ENCODE results near the gene ESYT2. TPM values are rescaled to one million over a fixed set of nuclear protein-coding genes. Genes with fewer than 3 reads are reported as not detected.
"Not testable (repeated sequence)": the region's sequence is repeated elsewhere in the genome, so short reads cannot be mapped to it uniquely, and the experiment has no call there.

The ESYT2 gene
- total RNA-seq, 1 donor from 2014 or later: 60.9 TPM

DNA sequence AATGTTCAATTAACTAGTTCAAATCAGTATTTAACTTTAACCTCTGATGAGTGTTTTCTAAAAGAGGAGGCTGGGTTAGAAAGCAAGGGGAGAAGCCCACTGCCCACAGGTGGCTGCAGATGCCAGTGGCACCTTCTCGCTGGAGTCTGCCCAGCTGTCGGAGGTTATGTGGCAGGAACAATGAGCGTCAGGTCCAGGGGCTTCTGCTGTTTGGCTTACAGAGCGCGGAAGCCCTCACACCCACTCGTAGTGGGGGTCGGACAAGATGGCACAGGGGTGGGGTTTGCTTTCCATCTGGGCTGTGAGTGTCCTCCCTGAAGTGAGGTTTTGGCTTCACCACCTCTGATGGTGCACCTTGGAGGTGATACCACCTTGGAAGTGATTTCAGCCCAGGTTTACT, 35.5 kb upstream of the ESYT2 start:
- H2AFZ ChIP-seq (ENCODE audit: low read depth, low read length): no peak overlapping the region
- H3K4me1 ChIP-seq (ENCODE audit: insufficient read depth, low read length): no peaks in the 10 kb centered on the region
- no peaks in the 10 kb centered on the region for H3K27me3 ChIP-seq (ENCODE audit: insufficient read depth, low read length)
- no peak for FAIRE-seq
- no peaks in the 10 kb centered on the region for H3K36me3 ChIP-seq (ENCODE audit: insufficient read depth, low read length)
- peaks cover 38% of the 10 kb centered on the region for H3K79me2 ChIP-seq (ENCODE audit: insufficient read depth, low read length)
- no peak overlapping the region for H3K4me3 Mint-ChIP-seq (ENCODE audit: unreplicated experiment)
- no peak overlapping the region for H3K9ac ChIP-seq (ENCODE audit: low read length)
- H3K4me1 Mint-ChIP-seq (ENCODE audit: low read depth, unreplicated experiment): peaks cover 20% of the 10 kb centered on the region
- H3K36me3 Mint-ChIP-seq (ENCODE audit: low read depth, unreplicated experiment): peaks cover 16% of the 10 kb centered on the region
- no peaks in the 10 kb centered on the region for H3K9me3 ChIP-seq (ENCODE audit: insufficient read depth, low read depth, low read length)
- no peaks in the 10 kb centered on the region for H3K9me3 Mint-ChIP-seq (ENCODE audit: unreplicated experiment)
- H3K27me3 Mint-ChIP-seq (ENCODE audit: low read depth, unreplicated experiment): no peaks in the 10 kb centered on the region
- H4K20me1 ChIP-seq (ENCODE audit: insufficient read depth, low read length): peaks cover 7% of the 10 kb centered on the region
- no peak overlapping the region for H3K4me3 ChIP-seq (ENCODE audit: insufficient read depth, low read depth, low read length)
- no peak overlapping the region for H3K4me2 ChIP-seq (ENCODE audit: low read length)
- TF ChIP-seq, protein P1, sequence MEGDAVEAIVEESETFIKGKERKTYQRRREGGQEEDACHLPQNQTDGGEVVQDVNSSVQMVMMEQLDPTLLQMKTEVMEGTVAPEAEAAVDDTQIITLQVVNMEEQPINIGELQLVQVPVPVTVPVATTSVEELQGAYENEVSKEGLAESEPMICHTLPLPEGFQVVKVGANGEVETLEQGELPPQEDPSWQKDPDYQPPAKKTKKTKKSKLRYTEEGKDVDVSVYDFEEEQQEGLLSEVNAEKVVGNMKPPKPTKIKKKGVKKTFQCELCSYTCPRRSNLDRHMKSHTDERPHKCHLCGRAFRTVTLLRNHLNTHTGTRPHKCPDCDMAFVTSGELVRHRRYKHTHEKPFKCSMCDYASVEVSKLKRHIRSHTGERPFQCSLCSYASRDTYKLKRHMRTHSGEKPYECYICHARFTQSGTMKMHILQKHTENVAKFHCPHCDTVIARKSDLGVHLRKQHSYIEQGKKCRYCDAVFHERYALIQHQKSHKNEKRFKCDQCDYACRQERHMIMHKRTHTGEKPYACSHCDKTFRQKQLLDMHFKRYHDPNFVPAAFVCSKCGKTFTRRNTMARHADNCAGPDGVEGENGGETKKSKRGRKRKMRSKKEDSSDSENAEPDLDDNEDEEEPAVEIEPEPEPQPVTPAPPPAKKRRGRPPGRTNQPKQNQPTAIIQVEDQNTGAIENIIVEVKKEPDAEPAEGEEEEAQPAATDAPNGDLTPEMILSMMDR (IDR thresholded peaks at IDR 0.05; ENCODE audit: insufficient read depth, low read depth, low read length): no peak
- no peak for TF ChIP-seq EZH2 (IDR thresholded peaks at IDR 0.05; ENCODE audit: insufficient read depth, low read length)
- DNase-seq (ENCODE audit: low read depth): no peak
- peak overlapping the region; percentile 88 for H3K27ac Mint-ChIP-seq (ENCODE audit: unreplicated experiment)
- no peak overlapping the region for H3K27ac ChIP-seq (ENCODE audit: low read depth, low read length)

DNA sequence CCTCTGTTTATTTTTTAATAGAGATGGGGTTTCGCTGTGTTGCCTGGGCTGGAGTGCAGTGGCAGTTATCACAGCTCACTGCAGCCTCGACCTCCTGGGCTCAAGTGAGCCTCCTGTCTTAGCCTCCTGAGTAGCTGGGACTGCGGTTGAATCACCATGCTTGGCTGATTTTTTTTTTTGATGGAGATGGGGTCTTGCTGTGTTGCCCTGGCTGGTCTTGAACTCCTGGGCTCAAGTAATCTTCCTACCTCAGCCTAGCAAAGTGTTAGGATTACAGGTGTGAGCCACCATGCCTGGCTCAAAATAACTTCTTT, 35.2 kb upstream of the ESYT2 start:
- Mint-ChIP-seq H3K36me3 (ENCODE audit: low read depth, unreplicated experiment) (peaks cover 16% of the 10 kb centered on the region), H3K27ac (ENCODE audit: unreplicated experiment) (peak overlapping the region; percentile 88), H3K4me1 (ENCODE audit: low read depth, unreplicated experiment) (peaks cover 20% of the 10 kb centered on the region), H3K9me3 (ENCODE audit: unreplicated experiment) (no peaks in the 10 kb centered on the region), H3K4me3 (ENCODE audit: unreplicated experiment) (peak overlapping the region; percentile 77), H3K27me3 (ENCODE audit: low read depth, unreplicated experiment) (no peaks in the 10 kb centered on the region)
- Histone ChIP-seq H3K27ac (ENCODE audit: low read depth, low read length) (no peak overlapping the region), H3K9ac (ENCODE audit: low read length) (peak overlapping the region; percentile 81), H3K4me1 (ENCODE audit: insufficient read depth, low read length) (no peaks in the 10 kb centered on the region), H4K20me1 (ENCODE audit: insufficient read depth, low read length) (peaks cover 7% of the 10 kb centered on the region), H3K79me2 (ENCODE audit: insufficient read depth, low read length) (peaks cover 38% of the 10 kb centered on the region), H3K36me3 (ENCODE audit: insufficient read depth, low read length) (no peaks in the 10 kb centered on the region), H3K4me3 (ENCODE audit: insufficient read depth, low read depth, low read length) (peak overlapping the region; percentile 57), H3K4me2 (ENCODE audit: low read length) (peak overlapping the region; percentile 85), H2AFZ (ENCODE audit: low read depth, low read length) (peak overlapping the region; percentile 62), H3K27me3 (ENCODE audit: insufficient read depth, low read length) (no peaks in the 10 kb centered on the region), H3K9me3 (ENCODE audit: insufficient read depth, low read depth, low read length) (no peaks in the 10 kb centered on the region)
- FAIRE-seq (no peak), DNase-seq (ENCODE audit: low read depth) (no peak)
- TF ChIP-seq EZH2 (IDR thresholded peaks at IDR 0.05; ENCODE audit: insufficient read depth, low read length): no peak
- TF ChIP-seq, protein P1 (IDR thresholded peaks at IDR 0.05; ENCODE audit: insufficient read depth, low read depth, low read length): no peak

DNA sequence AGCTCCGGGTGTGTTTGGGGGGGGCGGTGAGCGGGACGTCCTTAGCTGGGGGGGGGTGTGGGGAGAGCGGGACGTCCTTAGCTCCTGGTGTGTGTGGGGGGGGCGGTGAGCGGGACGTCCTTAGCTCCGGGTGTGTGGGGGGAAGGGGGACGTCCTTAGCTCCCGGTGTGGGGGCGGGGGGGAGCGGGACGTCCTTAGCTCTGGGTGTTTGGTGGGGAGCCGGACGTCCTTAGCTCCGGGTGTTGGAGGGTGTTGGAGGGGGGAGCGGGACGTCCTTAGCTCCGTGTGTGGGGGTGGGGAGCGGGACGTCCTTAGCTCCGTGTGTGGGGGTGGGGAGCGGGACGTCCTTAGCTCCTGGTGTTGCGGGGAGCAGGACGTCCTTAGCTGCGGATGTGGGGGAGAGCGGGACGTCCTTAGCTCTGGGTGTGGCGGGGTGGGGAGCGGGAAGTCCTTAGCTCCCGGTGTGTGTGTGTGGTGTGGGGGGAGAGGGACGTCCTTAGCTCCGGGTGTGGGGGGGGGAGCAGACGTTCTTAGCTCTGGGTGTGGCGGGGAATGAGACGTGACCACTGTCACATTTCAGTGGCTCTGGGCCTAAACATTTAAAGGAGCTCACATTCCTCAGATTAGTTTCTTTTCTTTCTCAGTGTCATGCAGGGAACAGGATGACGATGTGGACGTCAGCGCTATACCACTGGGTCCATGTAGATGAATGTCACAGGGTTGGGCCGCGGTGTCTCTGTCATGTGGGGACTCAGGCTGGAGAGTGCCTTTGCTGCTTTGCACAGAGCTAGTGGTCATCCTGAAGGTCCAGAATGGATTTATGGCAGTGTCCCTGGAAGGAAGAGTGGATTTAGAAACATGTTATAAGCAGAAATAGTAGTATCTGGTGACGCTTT, 34.5 kb upstream of the ESYT2 start:
- H3K79me2 ChIP-seq (ENCODE audit: insufficient read depth, low read length): peaks cover 38% of the 10 kb centered on the region
- H4K20me1 ChIP-seq (ENCODE audit: insufficient read depth, low read length): peaks cover 3% of the 10 kb centered on the region
- peak overlapping the region; percentile 61 for H3K27ac ChIP-seq (ENCODE audit: low read depth, low read length)
- peak overlapping the region; percentile 81 for H3K9ac ChIP-seq (ENCODE audit: low read length)
- peak overlapping the region; percentile 85 for H3K4me2 ChIP-seq (ENCODE audit: low read length)
- DNase-seq (ENCODE audit: low read depth): peak; percentile 68
- H2AFZ ChIP-seq (ENCODE audit: low read depth, low read length): peak overlapping the region; percentile 62
- peak overlapping the region; percentile 77 for H3K4me3 Mint-ChIP-seq (ENCODE audit: unreplicated experiment)
- TF ChIP-seq, protein P1 (IDR thresholded peaks at IDR 0.05; ENCODE audit: insufficient read depth, low read depth, low read length): no peak
- TF ChIP-seq EZH2 (IDR thresholded peaks at IDR 0.05; ENCODE audit: insufficient read depth, low read length): no peak
- H3K4me3 ChIP-seq (ENCODE audit: insufficient read depth, low read depth, low read length): peak overlapping the region; percentile 57
- peak overlapping the region; percentile 88 for H3K27ac Mint-ChIP-seq (ENCODE audit: unreplicated experiment)
- H3K36me3 ChIP-seq (ENCODE audit: insufficient read depth, low read length): no peaks in the 10 kb centered on the region
- H3K9me3 ChIP-seq (ENCODE audit: insufficient read depth, low read depth, low read length): no peaks in the 10 kb centered on the region
- no peaks in the 10 kb centered on the region for H3K9me3 Mint-ChIP-seq (ENCODE audit: unreplicated experiment)
- FAIRE-seq: no peak
- H3K36me3 Mint-ChIP-seq (ENCODE audit: low read depth, unreplicated experiment): peaks cover 16% of the 10 kb centered on the region
- no peaks in the 10 kb centered on the region for H3K4me1 ChIP-seq (ENCODE audit: insufficient read depth, low read length)
- H3K27me3 Mint-ChIP-seq (ENCODE audit: low read depth, unreplicated experiment): no peaks in the 10 kb centered on the region
- no peaks in the 10 kb centered on the region for H3K27me3 ChIP-seq (ENCODE audit: insufficient read depth, low read length)
- peaks cover 24% of the 10 kb centered on the region for H3K4me1 Mint-ChIP-seq (ENCODE audit: low read depth, unreplicated experiment)

DNA sequence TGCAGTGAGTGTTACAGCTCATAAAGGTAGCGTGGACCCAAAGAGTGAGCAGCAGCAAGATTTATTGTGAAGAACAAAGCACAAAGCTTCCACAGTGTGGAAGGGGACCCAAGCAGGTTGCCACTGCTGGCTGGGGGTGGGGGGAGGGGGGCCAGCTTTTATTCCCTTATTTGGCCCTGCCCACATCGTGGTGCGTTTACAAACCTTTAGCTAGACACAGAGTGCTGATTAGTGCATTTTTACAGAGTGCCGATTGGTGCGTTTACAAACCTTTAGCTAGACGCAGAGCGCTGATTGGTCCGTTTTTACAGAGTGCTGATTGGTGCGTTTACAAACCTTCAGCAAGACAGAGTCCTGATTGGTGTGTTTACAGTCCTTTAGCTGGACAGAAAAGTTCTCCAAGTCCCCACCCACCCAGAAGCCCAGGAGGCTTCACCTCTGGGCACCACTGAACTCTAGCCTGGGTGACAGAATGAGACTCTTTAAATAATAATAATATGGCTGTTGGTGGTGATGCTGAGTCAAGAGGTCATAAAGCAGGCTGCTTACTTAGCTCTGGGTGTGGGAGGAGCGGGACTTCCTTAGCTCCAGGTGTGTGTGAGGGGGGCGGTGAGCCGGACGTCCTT, 33.8 kb upstream of the ESYT2 start:
- H2AFZ ChIP-seq (ENCODE audit: low read depth, low read length): peak overlapping the region; percentile 25
- Mint-ChIP-seq H3K4me3 (ENCODE audit: unreplicated experiment) (peak overlapping the region; percentile 70), H3K36me3 (ENCODE audit: low read depth, unreplicated experiment) (peaks cover 16% of the 10 kb centered on the region), H3K4me1 (ENCODE audit: low read depth, unreplicated experiment) (peaks cover 26% of the 10 kb centered on the region), H3K27ac (ENCODE audit: unreplicated experiment) (peak overlapping the region; percentile 81)
- H3K27me3 Mint-ChIP-seq (ENCODE audit: low read depth, unreplicated experiment); H4K20me1 ChIP-seq (ENCODE audit: insufficient read depth, low read length); H3K4me3 ChIP-seq (ENCODE audit: insufficient read depth, low read depth, low read length); H3K4me1 ChIP-seq (ENCODE audit: insufficient read depth, low read length); H3K9me3 Mint-ChIP-seq (ENCODE audit: unreplicated experiment); H3K9me3 ChIP-seq (ENCODE audit: insufficient read depth, low read depth, low read length); H3K27me3 ChIP-seq (ENCODE audit: insufficient read depth, low read length); H3K36me3 ChIP-seq (ENCODE audit: insufficient read depth, low read length); H3K27ac ChIP-seq (ENCODE audit: low read depth, low read length); FAIRE-seq: not testable (repeated sequence)
- peak overlapping the region; percentile 85 for H3K4me2 ChIP-seq (ENCODE audit: low read length)
- peak; percentile 20 for DNase-seq (ENCODE audit: low read depth)
- H3K9ac ChIP-seq (ENCODE audit: low read length): peak overlapping the region; percentile 81
- peaks cover 34% of the 10 kb centered on the region for H3K79me2 ChIP-seq (ENCODE audit: insufficient read depth, low read length)

Data from astrocyte (in vitro differentiated cells and primary cell).